ENCODE results near the gene C16orf74.

Gene C16orf74

DNA sequence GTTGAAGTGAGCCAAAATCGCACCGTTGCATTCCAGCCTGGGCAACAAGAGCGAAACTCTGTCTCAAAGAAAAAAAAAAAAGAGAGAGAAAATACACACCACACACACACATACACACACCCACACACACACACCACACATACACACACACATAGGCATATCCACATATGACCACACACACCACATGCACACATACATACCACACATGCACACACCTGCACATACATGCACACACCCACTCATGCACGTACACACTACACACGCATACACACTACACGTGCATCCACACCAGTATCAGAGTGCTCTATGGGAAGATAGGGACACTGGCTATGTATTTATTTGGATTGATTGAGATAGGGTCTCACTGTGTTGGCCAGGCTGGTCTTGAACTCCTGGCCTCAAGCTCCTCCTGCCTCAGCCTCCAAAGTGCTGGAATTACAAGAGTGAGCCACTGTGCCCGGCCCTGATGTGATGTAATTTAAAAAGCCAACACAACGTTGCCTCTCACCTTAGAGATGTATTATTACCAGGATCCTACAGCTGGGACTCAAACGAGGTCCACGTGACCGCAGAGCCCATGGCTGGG, 44.4 kb downstream of the C16orf74 start:
- no peak for DNase-seq
- in situ Hi-C loops (cut with MboI; ENCODE audit: low pct_unique_long_range_greater_than_20kb, low sequenced_read_pairs) = no loop called here

DNA sequence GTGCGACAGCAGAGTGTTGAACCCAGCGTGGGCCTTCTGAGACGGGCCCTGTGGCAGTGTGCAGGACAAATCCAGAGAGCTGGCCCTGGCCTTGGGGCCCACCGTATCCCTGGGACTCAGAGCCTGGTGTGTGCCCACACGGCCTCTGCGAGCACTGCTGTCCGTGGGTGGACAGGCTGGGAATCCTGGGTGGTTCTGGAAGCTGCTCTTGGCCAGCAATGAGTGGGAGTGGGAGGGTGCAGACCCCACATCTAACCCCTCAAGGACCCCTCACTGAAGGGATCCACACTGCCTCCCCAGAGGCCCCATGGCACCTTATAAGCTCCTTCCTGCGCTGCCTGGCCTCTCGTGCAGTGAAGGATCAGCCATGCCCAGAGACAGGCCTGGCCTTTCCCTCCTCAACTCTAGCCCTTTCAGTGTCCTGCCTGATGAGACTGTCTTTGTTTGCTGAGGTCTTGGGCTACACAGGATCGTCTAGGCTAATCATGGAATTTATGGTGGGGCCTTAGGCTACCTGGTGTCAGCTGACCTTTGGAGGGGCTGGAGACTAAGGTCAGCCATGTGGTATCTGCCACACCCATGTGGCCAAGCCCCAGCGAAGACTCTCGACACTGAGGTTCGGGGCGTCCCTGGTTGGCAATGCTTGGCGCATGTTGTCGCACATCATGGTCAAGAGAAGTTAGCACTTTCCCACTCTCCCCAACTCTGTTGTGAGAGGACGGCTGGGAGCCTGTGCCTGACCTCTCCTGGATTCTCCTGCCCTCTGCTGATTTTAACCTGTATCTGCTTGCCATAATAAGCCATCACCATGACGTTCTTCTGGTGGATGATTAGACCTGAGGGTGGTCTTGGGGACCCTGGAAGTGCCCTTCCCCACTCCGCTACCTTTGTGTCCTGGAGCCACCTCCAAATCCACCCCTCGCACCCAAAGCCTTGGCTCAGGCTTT, 45.7 kb downstream of the C16orf74 start:
- DNase-seq = no peak
- in situ Hi-C loops (cut with MboI; ENCODE audit: low pct_unique_long_range_greater_than_20kb, low sequenced_read_pairs) = no loop called here

DNA sequence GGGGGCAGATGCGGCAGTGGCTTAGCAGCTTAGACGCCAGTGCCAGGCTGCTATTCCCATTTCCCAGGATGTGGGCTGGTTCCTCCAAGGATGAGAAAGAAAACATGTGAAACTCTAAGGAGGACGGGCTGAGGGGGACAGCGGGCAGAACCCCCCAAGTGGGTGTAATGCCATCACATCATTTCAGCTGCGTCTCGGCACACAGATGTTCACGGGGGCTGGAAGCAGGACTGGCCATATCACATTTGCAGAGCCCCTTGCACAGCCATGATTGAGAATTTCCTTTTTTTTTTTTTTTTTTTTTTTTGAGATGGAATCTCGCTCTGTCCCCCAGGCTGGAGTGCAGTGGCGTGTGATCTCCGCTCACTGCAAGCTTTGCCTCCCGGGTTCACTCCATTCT, 46.9 kb downstream of the C16orf74 start:
- in situ Hi-C loops (cut with MboI; ENCODE audit: low pct_unique_long_range_greater_than_20kb, low sequenced_read_pairs) = no loop called here
- DNase-seq = no peak

- in situ Hi-C loops (cut with MboI; ENCODE audit: low pct_unique_long_range_greater_than_20kb, low sequenced_read_pairs) = no loop called here
Observed at GRCh38 chr16:85699628-85700027, 51.3 kb downstream of the C16orf74 start.

GRCh38 chr16:85698935-85699558, 51.8 kb downstream of the C16orf74 start:
- no peak for DNase-seq

More at GRCh38 chr16:85699628-85700027, 51.3 kb downstream of the C16orf74 start:
- DNase-seq = no peak

DNA sequence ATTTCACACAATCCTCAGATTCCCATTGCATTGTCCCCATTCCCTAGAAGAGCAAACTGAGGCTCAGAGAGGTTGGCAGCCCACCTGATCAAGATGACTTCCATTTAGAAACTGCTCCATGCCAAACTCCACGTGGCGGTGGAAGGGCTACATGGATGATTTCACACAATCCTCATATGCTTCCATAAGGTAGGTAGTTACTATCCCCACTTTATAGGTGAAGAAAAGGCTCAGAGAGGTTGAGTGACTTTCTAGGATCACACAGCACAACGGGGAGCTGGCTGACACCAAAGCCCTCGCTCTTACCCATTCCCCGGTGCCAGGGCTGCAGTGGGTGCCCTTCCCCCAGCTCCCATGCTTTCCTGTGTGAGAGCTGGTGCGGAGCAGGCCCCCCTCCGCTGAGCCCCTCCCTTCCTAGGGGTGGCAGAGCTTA, 52.4 kb downstream of the C16orf74 start:
- in situ Hi-C loops (cut with MboI; ENCODE audit: low pct_unique_long_range_greater_than_20kb, low sequenced_read_pairs) = no loop called here
- no peak for DNase-seq

More at GRCh38 chr16:85698935-85699558, 51.8 kb downstream of the C16orf74 start:
- in situ Hi-C loops (cut with MboI; ENCODE audit: low pct_unique_long_range_greater_than_20kb, low sequenced_read_pairs) = no loop called here

DNA sequence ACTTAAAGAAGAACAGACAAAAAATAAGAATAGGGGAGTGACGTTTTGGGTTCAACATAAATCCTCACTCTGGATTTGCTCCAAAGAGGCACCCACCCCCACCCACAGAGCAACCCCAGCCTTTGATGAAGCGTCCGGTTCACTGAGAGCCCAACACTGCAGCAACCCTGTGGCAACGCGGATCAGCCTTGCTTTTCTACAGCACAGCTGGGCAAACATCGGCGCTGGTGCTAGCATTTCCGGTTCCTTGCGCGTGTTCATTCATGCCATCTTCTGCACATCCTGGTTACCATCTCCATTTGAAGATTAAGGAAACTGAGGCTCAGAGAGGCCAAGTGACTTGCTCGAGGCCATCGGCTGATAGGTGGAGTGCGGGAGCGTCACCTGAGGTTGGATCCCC, 53.5 kb downstream of the C16orf74 start:
- DNase-seq = no peak
- in situ Hi-C loops (cut with MboI; ENCODE audit: low pct_unique_long_range_greater_than_20kb, low sequenced_read_pairs) = no loop called here

- in situ Hi-C loops (cut with MboI; ENCODE audit: low pct_unique_long_range_greater_than_20kb, low sequenced_read_pairs) = no loop called here
- no peak for DNase-seq
Observed at GRCh38 chr16:85696781-85697180, 54.1 kb downstream of the C16orf74 start.

- DNase-seq = no peak
- in situ Hi-C loops (cut with MboI; ENCODE audit: low pct_unique_long_range_greater_than_20kb, low sequenced_read_pairs) = no loop called here
Observed at GRCh38 chr16:85695196-85696128, 55.4 kb downstream of the C16orf74 start.

GRCh38 chr16:85690469-85691064, 60.3 kb downstream of the C16orf74 start:
- no peak for DNase-seq
- in situ Hi-C loops (cut with MboI; ENCODE audit: low pct_unique_long_range_greater_than_20kb, low sequenced_read_pairs) = no loop called here

DNA sequence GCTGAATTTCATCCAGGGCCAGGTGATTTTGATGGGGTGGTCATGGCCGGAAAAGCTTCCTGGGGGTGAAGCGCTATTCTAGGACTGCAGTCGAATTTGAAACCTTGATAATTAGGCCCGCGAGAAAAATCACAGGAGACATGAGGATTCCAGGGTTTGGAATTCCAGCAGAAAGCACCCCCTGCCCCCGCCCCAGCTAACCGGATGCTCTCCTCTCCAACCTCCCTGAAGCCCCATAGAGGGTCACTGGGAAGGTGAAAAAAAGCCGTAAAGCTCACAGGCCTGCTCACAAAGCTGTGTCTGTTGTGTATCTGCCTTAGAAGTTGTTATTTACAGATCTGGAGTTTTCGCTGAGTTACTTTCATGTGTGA, 61.0 kb downstream of the C16orf74 start:
- in situ Hi-C loops (cut with MboI; ENCODE audit: low pct_unique_long_range_greater_than_20kb, low sequenced_read_pairs) = no loop called here

DNA sequence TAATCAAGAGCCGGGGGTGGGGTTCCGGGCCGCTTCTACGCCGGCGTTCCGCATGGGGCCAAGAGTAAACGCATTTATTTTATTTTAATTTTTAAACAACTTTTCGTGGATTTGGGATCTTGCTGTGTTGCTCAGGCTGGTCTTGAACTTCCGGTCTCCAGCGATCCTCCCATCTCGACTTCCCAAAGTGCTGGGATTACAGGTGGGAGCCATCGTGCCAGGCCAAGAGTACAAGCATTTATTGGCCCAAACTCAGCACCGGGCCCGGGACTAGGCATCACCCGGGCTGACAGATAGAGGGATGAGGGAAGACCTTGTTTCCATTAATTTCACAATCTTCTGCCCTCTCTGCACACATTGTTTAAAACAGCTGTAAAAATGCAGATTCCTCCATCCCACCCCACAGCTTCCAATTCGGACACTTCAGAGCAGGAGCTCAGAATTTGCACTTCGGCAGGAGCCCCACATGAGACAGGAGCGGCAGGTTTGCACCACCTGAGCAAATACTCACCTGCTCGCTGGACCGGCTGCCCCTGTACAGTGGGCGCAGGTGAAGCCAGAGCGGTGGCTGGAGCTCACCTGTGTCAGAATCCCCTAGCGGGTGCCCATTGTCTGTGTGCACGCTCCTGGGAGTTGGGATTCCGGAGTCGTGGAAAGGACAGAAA, 61.5 kb downstream of the C16orf74 start:
- DNase-seq = no peak
- in situ Hi-C loops (cut with MboI; ENCODE audit: low pct_unique_long_range_greater_than_20kb, low sequenced_read_pairs) = no loop called here

More for the DNA sequence above, 61.0 kb downstream of the C16orf74 start:
- DNase-seq = no peak

DNA sequence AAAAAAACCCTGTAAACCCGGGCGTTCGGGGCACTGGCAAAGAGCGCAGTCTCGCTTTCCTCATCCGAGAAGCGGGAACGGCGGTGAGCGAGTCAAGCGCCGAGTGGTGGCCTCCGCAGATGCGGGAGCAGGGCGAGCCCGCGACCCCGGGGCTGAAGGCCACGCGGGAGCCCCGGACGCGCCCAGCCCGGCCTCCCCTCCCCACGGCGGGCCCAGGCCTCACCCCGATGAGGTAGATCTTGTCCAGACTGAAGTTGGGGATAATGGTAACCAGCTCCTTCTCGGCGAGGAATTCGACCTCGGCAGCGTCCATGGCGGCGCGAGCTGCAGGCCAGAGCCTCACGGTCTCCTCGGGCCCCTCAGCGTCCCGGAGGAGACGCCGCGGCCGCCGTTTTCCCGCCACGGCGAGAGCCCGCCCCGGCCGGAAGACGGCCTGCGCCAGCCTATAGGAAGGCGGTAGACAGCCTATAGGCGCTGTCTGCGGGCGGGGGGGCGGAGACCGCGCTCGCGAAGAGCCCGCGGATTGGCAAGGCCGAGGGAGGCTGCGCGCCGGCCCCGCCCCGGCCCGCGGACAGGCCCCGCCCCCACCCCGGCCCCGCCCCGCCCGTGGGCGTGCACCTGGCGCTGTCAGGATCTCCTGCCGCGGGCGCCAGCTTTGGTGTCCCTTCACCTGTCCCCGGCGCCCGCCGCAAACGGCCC, 62.2 kb downstream of the C16orf74 start, which contains the start of gene GINS2:
Gene GINS2, minus strand, starts transcription at position 369 of the 699 bp plus-strand sequence. Its CDS starts 56 bp downstream, at position 313.
- peak; percentile 84 for DNase-seq
- in situ Hi-C loops (cut with MboI; ENCODE audit: low pct_unique_long_range_greater_than_20kb, low sequenced_read_pairs) = no loop called here

DNA sequence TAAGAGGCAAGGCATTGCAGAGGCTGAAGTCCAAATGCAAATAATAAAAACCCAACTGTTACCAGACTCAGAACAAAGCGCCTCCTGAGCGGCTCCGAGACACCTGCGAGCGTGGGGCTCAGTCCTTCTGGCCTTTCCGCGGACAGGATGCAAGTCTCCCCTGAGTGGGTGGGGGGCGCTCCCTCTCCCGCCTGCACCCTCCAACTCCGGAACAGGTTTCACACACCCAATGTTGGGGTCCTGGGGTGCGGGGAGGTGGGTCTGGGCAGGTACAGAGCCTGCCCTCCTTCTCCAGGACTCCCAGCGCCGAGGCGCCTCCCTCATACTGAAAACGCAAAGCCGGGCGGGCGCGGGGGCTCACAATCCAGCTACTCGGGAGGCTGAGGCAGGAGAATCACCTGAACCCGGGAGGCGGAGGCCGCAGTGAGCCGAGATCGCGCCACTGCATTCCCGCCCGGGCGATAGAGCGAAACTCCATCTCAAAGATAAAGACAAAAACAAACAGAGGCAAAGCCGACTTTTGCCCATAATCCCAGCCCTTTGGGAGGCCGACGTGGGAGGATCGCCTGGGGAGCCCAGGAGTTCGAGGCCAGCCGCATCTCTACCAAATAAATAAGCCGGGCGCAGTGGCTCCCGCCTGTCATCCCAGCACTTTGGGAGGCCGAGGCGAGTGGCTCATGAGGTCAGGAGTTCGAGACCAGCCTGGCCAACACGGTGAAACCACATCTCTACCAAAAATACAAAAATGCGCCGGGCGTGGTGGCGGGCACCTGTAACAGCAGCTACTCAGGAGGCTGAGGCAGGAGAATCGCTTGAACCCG, 63.0 kb downstream of the C16orf74 start:
- no peak for DNase-seq
- in situ Hi-C loops (cut with MboI; ENCODE audit: low pct_unique_long_range_greater_than_20kb, low sequenced_read_pairs) = no loop called here

DNA sequence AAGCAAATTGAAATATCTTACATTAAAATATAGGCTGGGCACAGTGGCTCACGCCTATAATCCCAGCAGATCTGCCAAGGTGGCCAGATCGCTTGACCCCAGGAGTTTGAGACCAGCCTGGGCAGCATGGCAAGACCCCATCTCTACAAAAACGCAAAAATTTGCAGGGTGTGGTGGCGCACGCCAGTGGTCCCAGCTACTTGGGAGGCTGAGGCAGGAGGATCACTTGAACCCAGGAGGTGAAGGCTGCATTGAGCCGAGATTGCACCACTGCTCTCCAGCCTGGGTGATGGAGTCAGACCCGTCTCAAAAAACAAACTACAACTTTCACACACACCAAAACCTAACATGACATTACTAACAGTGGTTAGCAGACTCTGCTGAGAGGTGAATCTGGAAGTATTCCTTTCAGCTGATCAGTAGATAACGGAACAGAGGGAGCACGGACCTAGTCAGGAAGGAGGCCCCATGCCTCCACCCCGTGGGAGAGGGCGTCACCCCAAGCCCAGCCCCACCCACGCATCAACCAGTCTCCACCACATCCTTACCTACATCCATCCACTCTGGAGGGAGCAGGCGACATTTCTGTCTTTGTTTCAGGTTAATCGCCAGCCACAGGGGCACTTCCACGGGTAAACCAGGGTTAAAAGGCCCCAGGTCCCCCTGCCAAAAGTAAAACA, 63.8 kb downstream of the C16orf74 start:
- peak; percentile 48 for DNase-seq
- in situ Hi-C loops (cut with MboI; ENCODE audit: low pct_unique_long_range_greater_than_20kb, low sequenced_read_pairs) = no loop called here

- DNase-seq = no peak
- in situ Hi-C loops (cut with MboI; ENCODE audit: low pct_unique_long_range_greater_than_20kb, low sequenced_read_pairs) = no loop called here
Observed at GRCh38 chr16:85685251-85685650, 65.6 kb downstream of the C16orf74 start.
